Uterus (tissue), 4 donors: ENCODE data around the gene STPG4. TPM values are rescaled to one million over a fixed set of nuclear protein-coding genes. Genes with fewer than 3 reads are reported as not detected.

Experiments used
- DNase-seq, 2 donors: peaks; one replicate each; pipeline ENCODE4 v3.0.0-alpha.2; 2019 to 2020
- H3K27ac ChIP-seq, 2 donors: fragments of 200-600 bp; sonication (generic); 1 replicate in 1 of 2; 2 replicates in 1 of 2; pipeline ENCODE4 v1.5.1; 2016 to 2018
- H3K27me3 ChIP-seq, 2 donors: fragments of 200-600 bp; sonication (generic); one replicate each; pipeline ENCODE4 v1.5.1; 2018 to 2019; ENCODE audit warnings: control low read depth in 1 of 2
- H3K36me3 ChIP-seq, 2 donors: fragments of 200-600 bp; sonication (generic); one replicate each; pipeline ENCODE4 v1.5.1; 2019; ENCODE audit warnings: control low read depth in 1 of 2
- H3K4me1 ChIP-seq, 2 donors: fragments of 200-600 bp; sonication (generic); one replicate each; pipeline ENCODE4 v1.5.1; 2018 to 2019; ENCODE audit warnings: control low read depth in 1 of 2
- H3K4me3 ChIP-seq, 2 donors: fragments of 200-600 bp; sonication (generic); 1 replicate in 1 of 2; 2 replicates in 1 of 2; pipeline ENCODE4 v1.5.1; 2018 to 2019; ENCODE audit warnings: mild to moderate bottlenecking in 1 of 2
- H3K9me3 ChIP-seq, 2 donors: fragments of 200-600 bp; sonication (generic); one replicate each; pipeline ENCODE4 v1.5.1; 2019; ENCODE audit warnings: control low read depth in 1 of 2
- POLR2A ChIP-seq, 2 donors: fragments of 450-650 bp; IDR thresholded peaks; one replicate each; pipeline ENCODE4 v1.6.1; 2016; ENCODE audit warnings: antibody characterized with exemption in 2 of 2, mild to moderate bottlenecking in 1 of 2, moderate library complexity in 1 of 2
- intact Hi-C: fragments of 100-400 bp; cut with DNase I; formaldehyde crosslinking; loops from one replicate; pipeline ENCODE4 v1.15.1; 2023; ENCODE audit warnings: low total_unique reads
- total RNA-seq, 4 donors: library from RNA; depleted of rRNA in 3 of 4; stranded (reverse); fragments of >200 nt in 3 of 4; gene quantifications; one replicate each; pipeline versions ENCODE4 v1.1.0 to v1.2.4, GENCODE V29; 2014 to 2023
- TF ChIP-seq, protein P1 (sequence below), 4 experiments: fragments of 200-600 bp in 2 of 4; fragments of 450-650 bp in 2 of 4; sonication (generic) in 2 of 4; IDR thresholded peaks; one replicate each; pipeline ENCODE4 v1.5.1; 2016 to 2019; ENCODE audit warnings: antibody characterized with exemption in 4 of 4, mild to moderate bottlenecking in 2 of 4, moderate library complexity in 1 of 4
- donor health status: DM: yes; HTN: yes; CAD: no.

Gene STPG4
- total RNA-seq, 4 donors from 2014 or later = 1.0 TPM; not detected in 3

DNA sequence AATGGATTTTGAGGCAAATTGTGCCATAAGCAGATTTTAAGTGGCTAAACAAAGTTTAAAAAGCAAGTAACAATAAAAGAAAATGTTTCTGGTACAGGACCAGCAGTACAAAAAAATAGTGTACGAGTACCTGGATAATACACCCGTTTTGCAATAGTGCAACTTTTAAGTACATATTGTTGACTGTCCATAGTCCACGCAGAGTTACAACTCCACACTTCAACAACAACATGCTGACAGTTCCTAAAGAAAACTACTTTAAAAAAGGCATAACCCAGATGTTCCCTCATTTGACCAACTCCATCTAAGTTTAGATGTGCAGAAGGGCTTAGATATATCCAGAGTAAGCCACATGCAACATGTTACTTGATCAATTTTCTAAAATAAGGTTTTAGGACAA, 5.1 kb upstream of the STPG4 start:
- DNase-seq = no peak
- intact Hi-C loops = no loop called here
- Histone ChIP-seq H3K4me3 (no peak overlapping the region), H3K4me1 (peaks cover 4 to 6% of the 10 kb centered on the region in 2 donors), H3K9me3 (no peaks in the 10 kb centered on the region), H3K27ac (no peak overlapping the region), H3K36me3 (no peaks in the 10 kb centered on the region), H3K27me3 (no peaks in the 10 kb centered on the region)
- TF ChIP-seq, protein P1, sequence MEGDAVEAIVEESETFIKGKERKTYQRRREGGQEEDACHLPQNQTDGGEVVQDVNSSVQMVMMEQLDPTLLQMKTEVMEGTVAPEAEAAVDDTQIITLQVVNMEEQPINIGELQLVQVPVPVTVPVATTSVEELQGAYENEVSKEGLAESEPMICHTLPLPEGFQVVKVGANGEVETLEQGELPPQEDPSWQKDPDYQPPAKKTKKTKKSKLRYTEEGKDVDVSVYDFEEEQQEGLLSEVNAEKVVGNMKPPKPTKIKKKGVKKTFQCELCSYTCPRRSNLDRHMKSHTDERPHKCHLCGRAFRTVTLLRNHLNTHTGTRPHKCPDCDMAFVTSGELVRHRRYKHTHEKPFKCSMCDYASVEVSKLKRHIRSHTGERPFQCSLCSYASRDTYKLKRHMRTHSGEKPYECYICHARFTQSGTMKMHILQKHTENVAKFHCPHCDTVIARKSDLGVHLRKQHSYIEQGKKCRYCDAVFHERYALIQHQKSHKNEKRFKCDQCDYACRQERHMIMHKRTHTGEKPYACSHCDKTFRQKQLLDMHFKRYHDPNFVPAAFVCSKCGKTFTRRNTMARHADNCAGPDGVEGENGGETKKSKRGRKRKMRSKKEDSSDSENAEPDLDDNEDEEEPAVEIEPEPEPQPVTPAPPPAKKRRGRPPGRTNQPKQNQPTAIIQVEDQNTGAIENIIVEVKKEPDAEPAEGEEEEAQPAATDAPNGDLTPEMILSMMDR (IDR thresholded peaks at IDR 0.05) = no peak
- no peak for TF ChIP-seq POLR2A (IDR thresholded peaks at IDR 0.05)

DNA sequence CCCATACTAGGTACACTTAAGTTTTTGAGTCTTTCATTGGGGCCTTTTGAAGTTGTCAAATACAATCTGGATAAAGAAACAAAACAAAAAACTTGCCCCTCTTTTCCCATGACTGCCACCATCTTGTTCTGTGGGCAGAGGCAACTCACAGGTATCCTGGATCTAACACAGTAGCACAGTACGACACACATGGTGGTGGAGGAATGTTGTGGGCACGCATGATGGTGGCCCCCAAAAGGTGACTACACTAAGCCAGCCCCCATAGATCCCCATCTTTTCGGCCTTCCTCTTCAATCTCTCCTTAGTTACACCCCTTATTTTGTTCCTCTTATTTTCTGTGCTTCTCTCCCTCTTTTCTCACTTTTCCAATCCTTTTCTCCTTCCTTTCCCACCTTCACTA, 4.5 kb upstream of the STPG4 start:
- H3K27ac ChIP-seq = no peak overlapping the region
- no peaks in the 10 kb centered on the region for H3K27me3 ChIP-seq
- no peaks in the 10 kb centered on the region for H3K36me3 ChIP-seq
- TF ChIP-seq, protein P1 (IDR thresholded peaks at IDR 0.05) = no peak
- TF ChIP-seq POLR2A (IDR thresholded peaks at IDR 0.05) = no peak
- peaks cover 4 to 6% of the 10 kb centered on the region in 2 donors for H3K4me1 ChIP-seq
- DNase-seq = no peak
- no peaks in the 10 kb centered on the region for H3K9me3 ChIP-seq
- H3K4me3 ChIP-seq = no peak overlapping the region
- intact Hi-C loops = no loop called here

DNA sequence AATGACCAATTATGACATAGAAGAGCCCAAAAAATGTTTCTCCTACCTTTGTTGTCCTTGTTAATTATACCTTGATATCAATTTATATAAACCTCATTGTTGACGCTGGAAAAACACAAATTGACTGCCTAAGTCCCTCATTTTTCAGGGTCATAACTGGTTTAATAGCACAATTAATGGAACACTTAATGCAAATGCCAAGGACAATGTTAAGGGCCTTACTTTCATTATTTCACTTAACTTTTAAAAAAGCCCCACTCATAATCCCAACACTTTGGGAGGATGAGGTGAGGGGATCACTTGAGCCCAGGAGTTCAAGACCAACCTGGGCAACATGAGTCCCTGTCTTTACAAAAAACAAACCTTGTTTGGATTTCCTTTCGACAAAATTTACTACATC, 3.5 kb upstream of the STPG4 start:
- intact Hi-C loops = no loop called here
- Histone ChIP-seq H3K9me3 (no peaks in the 10 kb centered on the region), H3K27me3 (no peaks in the 10 kb centered on the region), H3K4me3 (no peak overlapping the region), H3K36me3 (no peaks in the 10 kb centered on the region), H3K4me1 (peaks cover 4% of the 10 kb centered on the region in 2 donors), H3K27ac (no peak overlapping the region)
- TF ChIP-seq, protein P1 (IDR thresholded peaks at IDR 0.05) = no peak
- TF ChIP-seq POLR2A (IDR thresholded peaks at IDR 0.05) = no peak
- no peak for DNase-seq

DNA sequence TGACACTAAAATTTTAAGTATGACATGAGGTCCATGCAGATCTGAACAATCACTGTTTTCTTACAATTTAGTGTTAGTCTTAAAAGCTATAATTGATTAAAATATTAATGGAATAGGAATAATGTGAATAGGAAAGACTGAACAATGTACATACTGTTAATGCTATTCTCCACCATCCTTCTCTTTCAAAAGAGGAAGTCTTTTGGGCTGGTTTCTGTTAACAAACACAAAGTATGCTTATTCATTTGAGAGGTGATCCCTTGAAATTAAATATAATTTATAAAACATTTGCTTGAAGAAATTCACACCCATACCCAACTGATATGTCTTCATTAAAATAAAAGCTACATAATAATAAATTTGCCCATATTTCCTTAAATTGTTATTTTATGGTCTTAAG, 2.3 kb downstream of the STPG4 start:
- intact Hi-C loops = no loop called here
- H3K36me3 ChIP-seq = no peaks in the 10 kb centered on the region

DNA sequence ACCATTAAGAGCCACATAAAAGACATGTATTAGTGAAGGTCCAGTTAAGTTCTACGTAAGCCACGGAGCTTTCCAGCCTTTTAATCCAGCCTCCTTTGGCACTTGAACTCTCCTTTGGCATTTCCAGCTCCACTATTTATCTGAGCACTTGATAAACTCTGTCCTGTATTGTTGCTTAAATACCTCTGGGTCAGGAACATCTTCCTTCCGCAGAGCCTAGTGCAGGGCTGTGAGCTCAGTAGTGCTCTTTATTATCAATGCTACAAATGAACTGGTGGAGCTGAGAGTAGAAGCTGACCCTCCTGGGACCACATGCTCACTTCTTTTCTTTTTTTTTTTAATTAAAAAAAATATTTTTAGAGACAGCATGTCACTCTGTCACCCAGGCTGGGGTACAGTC, 4.9 kb downstream of the STPG4 start:
- Histone ChIP-seq H3K27me3 (no peaks in the 10 kb centered on the region), H3K36me3 (no peaks in the 10 kb centered on the region), H3K9me3 (no peaks in the 10 kb centered on the region), H3K4me1 (no peaks in the 10 kb centered on the region), H3K27ac (no peak overlapping the region), H3K4me3 (no peak overlapping the region)
- no peak for DNase-seq
- intact Hi-C loops = no loop called here
- TF ChIP-seq, protein P1 (IDR thresholded peaks at IDR 0.05) = no peak
- TF ChIP-seq POLR2A (IDR thresholded peaks at IDR 0.05) = no peak

More for the DNA sequence above, 2.3 kb downstream of the STPG4 start:
- Histone ChIP-seq H3K27ac (no peak overlapping the region), H3K4me3 (no peak overlapping the region), H3K9me3 (no peaks in the 10 kb centered on the region), H3K4me1 (no peaks in the 10 kb centered on the region), H3K27me3 (no peaks in the 10 kb centered on the region)
- DNase-seq = no peak
- TF ChIP-seq, protein P1 (IDR thresholded peaks at IDR 0.05) = no peak
- TF ChIP-seq POLR2A (IDR thresholded peaks at IDR 0.05) = no peak
